Omental fat pad (tissue), 4 donors: ENCODE measurements around the gene ARFGEF3. TPM values are rescaled to one million over a fixed set of nuclear protein-coding genes. Genes with fewer than 3 reads are reported as not detected.

Experiments
- ATAC-seq: fragments of 150-250 bp; one replicate; pipeline ENCODE4 v1.9.1; 2016; ENCODE audit warnings: mild to moderate bottlenecking, moderate library complexity; ENCODE audit not compliant: low FRiP score
- DNase-seq: peaks from one replicate; pipeline ENCODE4 v3.0.0-alpha.2; 2019; ENCODE audit warnings: low spot score
- CTCF ChIP-seq, 3 donors: fragments of 450-650 bp; IDR thresholded peaks; one replicate each; pipeline ENCODE4 v1.5.1; 2016 to 2017; ENCODE audit warnings: antibody characterized with exemption in 3 of 3, mild to moderate bottlenecking in 3 of 3, moderate library complexity in 2 of 3
- small RNA-seq: library from RNA; depleted of rRNA; stranded (forward); fragments of <200 nt; gene quantifications from one replicate; pipeline ENCODE3, GENCODE V24; 2016
- total RNA-seq, 4 donors: library from RNA; depleted of rRNA; stranded (reverse); fragments of >200 nt; gene quantifications; one replicate each; pipeline ENCODE4 v1.1.0, GENCODE V29; 2016

Gene ARFGEF3
- total RNA-seq, 4 donors from 2014 or later: 4.3 to 12.7 (median 6.8) TPM

- ATAC-seq (no peak), DNase-seq (no peak)
- TF ChIP-seq CTCF (IDR thresholded peaks at IDR 0.05): no peak
Observed at GRCh38 chr6:138386897-138387296, 225.2 kb downstream of the ARFGEF3 start.

- no peak for DNase-seq
- no peak for TF ChIP-seq CTCF (IDR thresholded peaks at IDR 0.05)
- no peak for ATAC-seq
Observed at GRCh38 chr6:138387577-138388368, 226.0 kb downstream of the ARFGEF3 start.

- DNase-seq (no peak), ATAC-seq (no peak)
- TF ChIP-seq CTCF (IDR thresholded peaks at IDR 0.05): no peak
Observed at GRCh38 chr6:138389551-138389950, 227.8 kb downstream of the ARFGEF3 start.

Small RNA genes within 50 kb of the gene (small RNA-seq; reads per million reads assigned to genes)
- gene AL031003.1: not detected

Other genes with a start within 250 kb of the ARFGEF3 start
- 10 to 100 TPM in 3 of 4 donors, 1 to 10 TPM in 1; 7.6 to 75.4 (median 23.1) TPM for gene PERP, start 54.5 kb upstream of the ARFGEF3 start, total RNA-seq
- not detected for gene PBOV1, start 56.6 kb downstream of the ARFGEF3 start, total RNA-seq
- gene SMIM28, start 216.0 kb downstream of the ARFGEF3 start, total RNA-seq: not detected
- gene HEBP2, start 242.3 kb downstream of the ARFGEF3 start, total RNA-seq: 100 to 1,000 TPM; 118 to 282 (median 205) TPM